Activated CD8-positive, alpha-beta memory T cell treated with anti-CD3 and anti-CD28 coated beads for 4 hours (primary cell): Measurements from ENCODE around the gene TBX5.

Experiments used
- DNase-seq, 2 donors: peaks; one replicate each; pipeline ENCODE4 v3.0.0-alpha.2; 2020; ENCODE audit warnings: low read depth in 2 of 2

The TBX5 gene

DNA sequence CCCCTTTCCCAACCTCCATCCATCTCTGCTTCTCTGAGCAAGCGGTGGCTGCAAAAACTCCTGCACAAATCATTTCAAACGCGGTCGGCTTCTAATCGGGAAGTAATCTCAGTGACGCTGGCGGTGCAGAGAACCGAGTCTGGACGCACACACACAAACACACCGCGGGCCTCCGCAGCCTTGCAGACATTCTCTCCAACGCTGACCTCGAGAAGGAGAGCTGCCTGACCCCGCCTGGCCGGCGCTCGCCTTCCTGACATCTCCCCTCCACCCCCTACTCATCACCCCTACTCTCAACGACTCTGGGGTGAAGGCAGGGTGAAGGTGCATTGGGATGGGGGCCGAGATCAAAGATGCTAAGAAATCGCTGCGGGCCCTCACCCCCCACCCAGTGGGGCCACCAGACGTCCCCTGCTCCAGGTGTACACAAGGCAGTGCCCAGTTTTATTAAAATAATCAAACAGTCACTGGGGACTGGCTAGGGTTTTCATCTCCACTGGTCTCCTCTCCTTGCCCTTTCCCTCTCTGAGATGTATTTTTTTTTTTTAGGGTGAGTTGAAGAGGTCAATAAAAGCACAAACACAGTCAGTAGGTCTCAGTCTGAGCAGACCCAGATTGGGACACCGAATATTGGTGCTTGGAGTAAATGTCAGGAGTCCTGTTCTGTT is 506 bp upstream of the TBX5 start:
- DNase-seq = no peak

DNA sequence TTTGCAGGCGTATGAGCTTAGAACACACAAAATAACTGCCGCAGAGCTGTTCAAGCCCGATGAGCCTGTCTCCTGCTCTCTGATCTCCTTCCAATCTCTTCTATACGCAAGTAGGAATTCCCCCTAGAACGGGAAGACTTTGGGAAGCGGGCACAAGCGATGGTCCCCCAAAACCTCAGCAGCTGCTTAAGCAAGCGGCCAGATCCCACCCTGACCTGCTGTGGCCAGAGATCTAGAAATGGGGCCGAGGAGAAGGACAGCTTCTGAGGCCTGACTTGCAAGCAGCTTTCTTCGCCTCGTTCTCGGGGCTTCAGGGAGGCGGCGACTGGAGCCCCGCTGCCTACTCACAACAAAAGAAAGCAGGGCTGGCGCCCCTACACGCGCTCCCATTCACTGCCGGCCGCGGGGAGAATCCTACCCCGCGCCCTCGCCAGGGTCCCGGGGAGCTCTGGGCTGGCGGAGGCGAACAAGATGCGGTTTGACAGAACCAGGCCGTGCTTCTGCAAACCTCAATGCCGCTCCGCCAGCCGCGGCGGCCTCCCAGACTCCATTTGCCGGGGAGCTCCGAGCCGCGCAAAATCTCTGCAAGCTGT is 922 bp downstream of the TBX5 start:
- no peak for DNase-seq

DNA sequence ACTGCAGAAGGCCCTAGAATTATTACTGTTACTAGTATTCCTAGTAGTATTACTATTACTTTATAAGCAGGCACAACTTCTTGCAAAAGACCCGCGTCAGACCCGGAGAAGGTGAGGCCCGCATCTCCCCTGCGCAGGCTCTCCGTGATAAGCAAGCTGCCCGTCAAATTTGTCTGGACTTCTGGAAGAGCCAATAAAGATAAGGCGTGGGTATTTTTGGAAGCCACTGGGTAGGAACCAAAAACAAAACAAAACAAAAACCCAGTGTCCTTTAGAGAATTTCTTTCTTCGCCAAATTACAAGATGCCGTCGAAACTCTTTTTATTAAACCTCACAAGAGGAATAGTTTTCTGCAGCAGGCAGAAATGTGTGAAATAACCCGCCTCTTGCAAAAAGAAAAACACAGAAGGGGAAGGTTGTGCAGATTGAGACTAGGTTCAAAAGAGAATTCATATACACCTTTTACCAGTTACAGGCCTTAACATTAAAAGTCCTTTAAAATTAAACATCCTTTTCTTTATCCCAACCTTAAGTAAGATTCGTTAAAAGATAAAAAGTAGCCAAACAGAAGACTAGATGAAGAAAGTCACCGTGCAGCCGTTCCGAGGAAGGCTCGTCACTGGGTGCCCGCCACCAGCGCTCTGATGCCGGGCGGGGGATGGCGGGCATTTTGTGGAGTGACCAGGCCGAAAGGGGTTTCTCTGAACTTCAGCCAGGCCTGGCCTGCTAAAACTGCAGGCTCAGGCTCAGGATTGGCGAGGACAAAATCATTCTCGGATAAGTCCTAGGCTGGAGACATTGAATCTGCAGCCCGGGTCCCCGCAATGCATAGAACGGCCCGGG is 1.6 kb downstream of the TBX5 start:
- DNase-seq = no peak

DNA sequence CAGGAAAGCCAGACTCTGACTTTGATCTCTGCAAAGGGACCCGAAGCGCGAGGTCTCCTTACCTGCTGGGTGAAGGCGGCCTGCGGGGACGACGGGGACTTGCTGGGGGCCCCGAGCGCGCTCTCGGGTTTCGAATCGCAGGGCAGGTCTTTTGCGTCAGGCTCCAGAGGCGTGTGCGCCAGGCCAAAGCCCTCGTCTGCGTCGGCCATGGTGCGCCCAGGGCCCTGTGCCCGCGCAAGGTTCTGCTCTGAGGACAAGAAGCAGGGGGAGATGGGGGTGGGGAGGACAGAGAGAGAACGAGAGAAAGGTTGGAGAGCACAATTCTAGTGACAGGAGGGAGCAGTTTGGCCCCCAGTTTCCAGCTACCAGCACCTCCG is 2.3 kb downstream of the TBX5 start:
- no peak for DNase-seq

DNA sequence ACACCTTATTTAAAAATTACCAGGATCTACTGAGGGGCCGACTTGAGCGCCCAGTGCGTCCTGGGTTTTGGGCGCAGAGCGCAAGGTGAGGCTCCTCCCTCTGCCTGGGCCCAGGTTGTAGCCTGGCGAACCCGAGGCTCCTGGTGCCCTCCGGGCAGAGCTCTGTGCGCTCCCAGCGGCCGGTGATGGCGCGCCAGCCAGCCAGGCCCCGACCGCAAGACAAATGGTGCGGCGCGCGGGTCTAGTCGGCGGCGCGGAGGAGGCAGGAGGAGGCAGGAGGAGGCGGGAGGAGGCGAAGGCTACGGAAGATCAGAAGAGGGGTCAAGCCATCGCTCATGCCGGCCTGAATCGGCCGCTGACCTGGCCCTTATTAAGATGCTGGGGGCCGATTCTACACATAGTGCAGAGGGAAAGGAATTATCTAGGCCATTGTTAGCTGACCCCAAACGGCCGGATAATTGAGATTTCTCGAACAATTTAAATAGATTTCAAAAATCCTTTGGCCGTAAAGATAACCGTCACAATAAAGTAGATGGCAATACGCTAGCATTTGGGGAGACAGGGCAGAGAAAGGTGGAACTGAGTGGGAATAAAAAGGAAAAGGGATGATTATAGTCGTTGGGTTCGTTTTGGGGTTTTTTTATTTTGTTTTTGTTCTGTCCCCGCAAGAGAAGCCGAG is 2.8 kb downstream of the TBX5 start:
- DNase-seq = no peak

DNA sequence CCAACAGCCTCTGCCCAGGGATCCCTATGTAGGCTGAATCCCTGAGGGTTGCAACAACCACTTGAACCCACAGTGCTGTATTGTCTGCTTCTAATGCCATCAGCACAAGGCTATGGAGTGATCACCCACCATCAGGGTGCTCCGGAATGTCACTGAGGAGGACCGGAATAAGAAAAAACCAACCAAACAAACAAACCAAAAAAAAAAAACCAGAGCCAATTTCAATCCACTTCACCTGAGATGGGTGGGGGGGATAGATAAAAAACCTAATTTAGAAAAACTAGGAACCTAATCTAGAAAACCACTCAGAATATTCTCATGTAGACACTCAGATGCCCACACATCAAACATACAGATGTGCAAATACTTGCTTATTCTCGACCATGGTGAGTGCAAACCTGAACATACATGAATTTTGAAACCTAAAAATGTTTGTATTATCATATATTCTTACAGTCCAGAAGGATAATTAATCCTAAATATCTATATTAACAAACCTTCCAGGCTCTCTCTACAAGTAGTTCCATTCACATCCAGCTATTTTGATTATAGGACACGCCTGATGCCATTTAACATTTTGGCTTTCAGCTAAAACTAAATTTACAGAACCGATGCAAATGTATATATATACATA is 3.7 kb downstream of the TBX5 start:
- DNase-seq = no peak

DNA sequence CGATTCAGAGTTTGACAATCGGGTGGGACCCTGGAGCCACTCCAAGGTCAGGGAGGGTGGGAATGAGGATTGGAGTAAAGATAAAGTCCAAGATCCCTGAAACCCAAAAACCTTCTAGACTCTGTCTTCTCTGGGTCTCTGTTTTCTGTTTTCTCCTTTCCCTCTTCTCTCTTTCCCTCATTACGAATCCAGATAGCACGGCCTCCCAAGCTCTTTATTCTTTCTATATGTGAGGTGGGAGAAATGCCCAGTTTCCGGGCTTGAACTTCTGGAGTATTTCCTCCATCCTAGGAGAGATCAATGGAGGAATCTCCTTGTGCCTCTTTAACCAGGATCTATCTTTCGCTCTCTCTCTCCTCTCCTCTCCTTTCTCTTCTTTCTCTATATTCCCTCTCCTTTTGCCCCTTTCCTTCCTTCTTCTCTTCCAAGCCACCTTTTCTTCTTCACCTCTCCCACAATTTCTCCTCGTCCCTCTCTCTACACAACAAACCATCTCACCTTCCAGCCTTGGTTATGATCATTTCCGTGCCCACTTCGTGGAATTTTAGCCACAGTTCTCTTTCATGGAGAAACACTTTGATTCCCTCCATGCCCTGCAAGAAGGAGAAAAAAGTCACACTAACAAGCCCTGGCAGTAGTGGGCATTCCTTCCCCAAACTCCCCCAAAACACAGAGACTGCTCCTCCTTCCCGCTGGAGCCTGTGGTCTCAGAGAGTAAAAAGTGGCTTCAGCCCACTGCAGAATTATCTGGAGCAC is 4.4 kb downstream of the TBX5 start:
- DNase-seq = no peak

DNA sequence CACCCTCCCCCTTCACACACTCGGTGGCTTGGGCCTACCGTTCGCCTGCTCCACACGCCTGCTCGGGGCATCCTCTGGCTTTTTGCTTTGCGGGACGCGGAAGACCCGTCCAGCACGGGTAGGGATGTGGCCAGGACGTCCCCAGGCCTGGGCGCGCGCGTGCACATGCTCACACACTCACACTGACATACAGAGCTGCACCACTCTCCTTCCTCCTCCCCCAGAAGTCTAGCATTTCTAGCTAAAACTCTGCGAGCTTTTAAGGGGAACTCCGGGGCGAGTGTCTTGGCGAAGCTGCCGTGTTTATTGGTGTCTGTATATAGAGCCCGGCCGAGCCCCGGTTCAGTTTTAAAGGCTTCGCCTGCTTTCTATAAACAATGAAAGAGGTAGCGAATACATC is 5.0 kb downstream of the TBX5 start:
- DNase-seq = no peak

DNA sequence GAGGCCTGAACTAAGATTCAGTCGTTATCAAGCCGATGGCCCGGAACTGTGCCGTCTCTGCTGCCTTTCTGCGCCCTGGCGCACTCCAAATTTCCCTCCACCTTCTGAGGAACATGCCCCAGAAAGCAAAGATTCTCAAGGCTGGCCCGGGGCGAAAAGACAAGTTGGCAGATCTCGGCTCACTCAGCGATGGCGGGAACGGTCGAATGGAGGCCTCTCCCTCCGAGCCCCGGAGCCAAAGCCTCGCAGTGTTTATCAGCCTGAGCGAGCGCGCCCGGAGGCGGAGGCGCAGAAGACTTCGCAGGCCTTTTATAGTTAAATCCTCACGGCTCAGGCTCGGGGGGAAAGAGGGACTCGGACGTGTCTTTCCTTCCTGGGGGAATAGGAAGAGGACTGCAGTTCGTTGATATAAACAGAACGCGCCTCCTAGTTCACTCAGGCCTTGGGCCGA is 5.6 kb downstream of the TBX5 start:
- no peak for DNase-seq

DNA sequence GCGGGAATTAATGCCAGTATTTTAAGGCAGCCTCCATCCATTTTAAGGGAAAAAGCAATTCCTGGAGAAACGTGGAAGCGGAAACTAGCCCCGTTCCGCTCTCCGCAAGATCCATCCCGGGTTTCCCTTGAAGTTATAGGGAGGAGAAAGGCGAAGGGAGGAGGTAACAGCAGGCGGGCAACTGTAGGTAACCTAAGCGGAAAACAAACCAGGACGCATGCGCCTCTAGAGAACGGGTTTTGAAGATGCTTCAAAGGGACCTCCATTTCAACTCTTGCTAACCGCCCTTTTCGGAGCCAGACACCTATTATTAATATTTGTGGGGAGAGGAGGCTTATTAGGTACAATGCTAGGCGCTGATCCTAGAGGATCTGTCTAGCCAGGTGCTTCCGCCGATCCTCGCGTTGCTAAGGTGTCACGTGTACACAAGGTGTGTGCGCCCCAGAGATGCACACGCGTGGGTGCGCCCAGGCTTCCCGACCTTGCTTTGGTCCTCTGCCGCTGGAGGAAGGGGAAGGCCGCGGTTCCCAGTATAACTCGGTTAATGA is 6.2 kb downstream of the TBX5 start:
- DNase-seq = no peak

DNA sequence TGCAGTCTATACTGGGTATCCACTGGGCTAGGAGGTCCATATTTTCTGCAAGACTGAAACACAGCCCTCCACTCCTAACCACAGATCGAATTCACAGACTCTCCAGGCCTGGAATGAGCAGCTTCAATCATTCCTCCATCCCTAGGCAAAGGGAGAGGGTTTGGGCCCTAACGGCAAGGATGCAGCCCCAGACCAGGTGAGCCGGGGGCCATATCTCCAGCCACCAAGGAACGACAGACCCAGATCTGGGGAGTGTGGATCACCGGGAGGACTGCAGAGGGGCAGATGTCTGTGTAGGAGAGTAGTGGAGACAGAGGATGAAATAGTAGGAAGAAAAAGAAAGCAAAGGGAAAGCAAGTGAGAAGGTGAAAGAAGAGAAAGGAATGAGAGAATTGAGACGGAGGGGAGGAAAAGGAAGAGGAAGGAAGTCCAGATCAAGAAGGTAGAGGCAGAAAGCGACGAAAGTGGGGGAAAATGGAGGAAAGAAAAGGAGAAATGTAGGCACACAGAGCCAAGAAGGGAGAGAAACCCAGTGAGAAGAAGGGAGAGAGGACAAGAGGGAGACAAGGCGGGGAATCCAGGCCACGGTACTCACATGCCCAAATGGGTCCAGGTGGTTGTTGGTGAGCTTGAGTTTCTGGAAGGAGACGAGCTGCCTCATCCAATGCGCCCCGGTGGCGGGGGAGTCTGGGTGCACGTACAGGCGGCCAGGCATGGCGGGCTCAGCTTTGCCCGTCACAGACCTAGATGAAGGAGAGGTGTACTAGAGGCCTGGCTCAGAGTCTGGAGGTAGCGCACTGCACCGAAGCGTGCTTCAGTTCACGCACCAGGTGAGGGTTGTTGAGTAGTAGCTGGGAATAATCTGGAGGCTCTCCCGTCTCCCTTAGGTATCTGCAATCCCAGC is 7.7 kb downstream of the TBX5 start:
- DNase-seq = no peak

DNA sequence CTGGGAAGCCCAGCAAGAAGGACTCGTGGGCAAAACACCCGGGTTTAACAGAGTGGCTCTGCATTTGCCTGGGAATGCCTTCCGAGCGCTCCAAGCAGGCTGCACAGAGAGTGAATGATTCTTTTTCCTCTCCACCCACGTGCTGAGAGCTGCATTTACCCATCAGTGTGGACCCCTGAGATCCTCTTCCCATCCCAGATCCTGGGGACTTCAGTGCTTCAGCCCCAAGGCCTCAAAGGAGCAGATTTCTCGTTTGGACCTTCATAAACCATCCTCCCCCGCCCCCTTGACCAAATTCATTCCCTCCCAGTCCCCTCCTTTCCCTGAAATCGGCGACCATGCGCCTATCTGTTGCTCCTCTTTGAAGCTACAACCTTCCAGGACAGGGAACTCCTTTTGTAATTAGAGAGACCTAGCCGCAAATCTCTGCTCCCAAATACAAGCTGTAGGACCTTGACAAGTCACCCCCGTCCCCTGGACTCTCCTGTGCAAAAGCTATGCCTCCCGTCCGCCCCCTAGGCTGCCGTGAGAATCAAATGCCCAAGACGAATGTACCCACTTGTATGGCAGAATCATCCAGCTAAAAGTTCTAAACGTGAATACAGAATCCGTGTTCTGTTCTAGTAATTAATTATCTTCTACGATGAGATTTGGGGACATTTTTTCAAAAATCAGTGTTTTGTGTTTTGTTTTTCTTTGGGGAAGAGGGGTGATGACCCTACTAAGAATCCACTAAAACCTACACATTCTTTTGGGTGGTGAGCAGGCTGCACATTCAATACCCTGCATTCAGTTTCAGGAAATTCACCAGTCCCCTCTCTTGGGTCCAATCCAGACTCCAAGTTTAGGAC is 8.8 kb downstream of the TBX5 start:
- no peak for DNase-seq

DNA sequence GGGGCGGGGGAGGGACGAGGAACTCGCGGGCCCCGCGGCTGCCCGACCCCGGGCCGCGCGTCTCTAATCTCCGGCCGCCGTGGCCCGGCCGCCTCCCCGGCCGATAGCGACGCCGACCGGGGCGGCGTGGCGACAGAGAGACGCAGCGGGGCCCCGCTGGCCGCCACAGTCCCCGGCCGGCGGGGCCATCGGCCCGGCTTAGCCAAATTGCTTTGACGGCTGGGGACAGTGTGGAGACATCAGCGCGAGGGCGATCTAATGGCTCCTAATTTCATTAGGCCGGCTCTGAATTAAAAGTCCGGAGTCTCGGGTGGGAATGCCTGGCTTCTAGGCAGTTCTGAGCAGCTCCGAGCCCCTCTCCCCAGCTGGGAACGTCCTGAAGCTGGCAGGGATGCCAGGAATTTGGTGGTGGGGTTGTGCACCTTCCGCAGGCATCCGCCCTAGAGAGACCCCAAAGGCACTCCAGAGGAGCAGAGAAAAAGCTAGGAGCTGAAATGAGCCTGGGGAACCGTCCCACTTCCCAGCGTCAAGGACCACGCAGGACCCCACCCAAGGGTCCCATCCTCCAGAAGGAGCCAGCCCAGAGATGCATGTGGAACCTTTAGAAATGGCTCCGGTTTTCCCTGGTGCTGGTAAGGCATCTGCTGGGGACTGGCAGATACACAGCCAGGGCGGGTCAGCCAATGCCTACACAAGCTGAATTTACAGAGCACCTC is 9.6 kb downstream of the TBX5 start:
- no peak for DNase-seq

DNA sequence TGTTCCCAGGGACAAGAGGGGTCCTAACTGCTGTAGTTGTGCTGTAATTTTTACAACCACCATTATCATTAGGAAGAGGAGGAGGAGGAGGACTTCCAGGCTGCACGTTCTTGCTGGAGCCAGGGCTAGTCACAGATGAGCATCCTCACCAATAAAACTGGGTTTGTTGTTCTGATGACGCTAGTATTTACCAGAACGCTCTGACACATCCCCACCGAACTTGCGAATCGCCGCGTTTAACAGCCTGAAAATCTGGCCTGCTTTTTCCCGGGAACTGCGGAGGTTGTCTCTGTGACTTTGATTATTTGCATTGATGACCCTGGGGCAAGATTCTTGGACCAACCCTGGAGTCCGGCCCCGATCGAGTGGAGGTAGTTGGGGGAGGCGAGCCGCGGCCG is 10.2 kb downstream of the TBX5 start:
- DNase-seq = no peak

DNA sequence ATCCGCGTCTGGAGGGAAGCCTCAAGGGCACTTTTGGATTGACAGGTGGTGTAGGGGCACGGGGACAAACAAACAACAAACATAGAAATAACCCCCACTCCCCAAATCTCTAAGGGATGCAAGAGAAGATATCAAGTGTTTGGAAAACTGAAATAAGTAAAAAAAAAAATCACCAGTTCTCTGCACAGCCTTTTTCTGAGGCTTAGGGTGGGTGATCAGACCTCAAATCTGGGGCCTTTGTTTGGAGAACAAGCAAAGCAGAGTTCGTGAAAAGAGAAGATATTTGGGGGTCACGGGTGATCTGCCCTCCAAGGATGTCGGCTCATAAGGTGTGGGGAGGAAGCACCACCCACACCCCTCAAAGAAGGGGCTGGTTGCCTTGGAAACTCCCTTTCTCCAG is 10.7 kb downstream of the TBX5 start:
- DNase-seq = no peak

DNA sequence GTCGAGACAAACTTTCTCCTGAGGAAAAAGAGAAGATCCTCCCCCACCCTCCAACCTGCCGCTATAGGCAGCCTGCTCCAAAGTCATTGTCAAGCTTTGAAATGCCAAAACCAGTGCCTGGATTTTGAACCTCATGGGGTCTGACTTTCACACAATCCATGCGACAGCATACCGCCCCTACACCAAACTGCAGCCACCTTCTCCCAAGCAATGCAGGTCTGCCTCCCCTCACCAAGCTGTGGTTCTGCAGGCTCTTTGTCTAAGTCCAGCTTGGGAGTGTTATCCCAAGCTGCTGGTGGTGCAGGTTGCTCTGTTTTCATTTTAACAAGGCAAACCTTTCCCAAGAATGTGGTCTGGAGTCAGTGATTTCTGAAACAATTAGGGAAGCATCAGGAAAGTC is 12.4 kb downstream of the TBX5 start:
- no peak for DNase-seq

DNA sequence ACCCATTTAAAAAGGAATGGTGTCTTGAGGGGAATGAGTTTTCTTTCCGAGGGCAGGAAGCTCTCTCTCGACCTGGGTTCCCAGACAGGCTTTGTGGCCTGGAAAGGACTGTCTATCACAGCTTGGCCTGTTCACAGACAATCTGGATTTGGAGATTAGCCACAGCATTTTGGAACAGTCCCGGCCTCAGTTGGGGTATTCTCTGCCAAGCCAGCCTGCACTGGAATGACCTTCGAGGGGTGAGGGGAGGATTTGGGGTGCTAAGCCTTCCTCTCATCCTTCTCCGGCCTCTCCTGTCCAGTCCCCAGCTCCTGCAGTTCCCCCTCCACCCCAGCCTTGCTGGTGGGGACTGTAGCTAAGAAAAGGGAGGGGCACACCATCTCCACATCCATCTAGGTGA is 13.0 kb downstream of the TBX5 start:
- DNase-seq = no peak

DNA sequence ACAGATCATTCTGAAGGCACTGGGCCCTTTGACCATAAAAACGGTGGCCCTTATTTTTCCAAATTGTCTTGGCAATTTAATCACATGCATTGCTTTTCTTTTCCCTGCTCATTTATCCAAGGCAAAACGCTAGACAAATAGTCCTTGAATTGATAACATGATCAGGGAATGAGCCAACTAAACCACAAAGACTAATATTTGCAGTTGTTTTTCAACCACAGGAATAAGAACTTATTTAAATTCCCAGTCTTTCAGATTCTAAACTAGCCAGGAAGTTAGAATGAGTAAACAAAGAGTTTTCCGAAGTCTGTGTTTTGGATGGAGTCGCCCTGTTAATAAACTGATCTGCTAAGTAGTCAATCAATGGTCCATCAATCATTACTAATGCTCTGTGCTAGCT is 14.9 kb downstream of the TBX5 start:
- no peak for DNase-seq
